Hippocampal formation (tissue), 2 donors: ENCODE measurements around the gene GNGT2.

ENCODE experiments used
- DNase-seq, 2 donors: peaks; one replicate each; lab custom pipeline; 2025; lab: John Stamatoyannopoulos, UW

Gene GNGT2

GRCh38 chr17:49170216-49170615, 40.2 kb downstream of the GNGT2 start:
- no peak for DNase-seq

- no peak for DNase-seq
Measured at GRCh38 chr17:49168706-49169105, 41.7 kb downstream of the GNGT2 start.

GRCh38 chr17:49165143-49165542, 45.2 kb downstream of the GNGT2 start:
- no peak for DNase-seq

GRCh38 chr17:49162866-49163265, 47.5 kb downstream of the GNGT2 start:
- DNase-seq: no peak

- no peak for DNase-seq
Measured at GRCh38 chr17:49157784-49158183, 52.6 kb downstream of the GNGT2 start.

- no peak for DNase-seq
Measured at GRCh38 chr17:49156256-49156655, 54.1 kb downstream of the GNGT2 start.
